Measurements from ENCODE around the gene SCRN2. TPM values are rescaled to one million over a fixed set of nuclear protein-coding genes. Genes with fewer than 3 reads are reported as not detected.

The SCRN2 gene
- total and polyA plus RNA-seq, 2 of the 13 experiments (the other 11 are each of a cell fraction or from before 2014, with no cell fraction given) = 21.7 to 29.5 TPM

GRCh38 chr17:47889734-47890529 is 48.9 kb upstream of the SCRN2 start (continued):
- TF ChIP-seq E2F2 (CRISPR knock-in tag; IDR thresholded peaks at IDR 0.05; ENCODE audit: borderline replicate concordance) (no peak), RBAK (CRISPR knock-in tag; IDR thresholded peaks at IDR 0.05) (no peak), ELF4 (CRISPR knock-in tag; IDR thresholded peaks at IDR 0.05; ENCODE audit: borderline replicate concordance) (no peak), ZNF615 (CRISPR knock-in tag; IDR thresholded peaks at IDR 0.05; ENCODE audit: borderline replicate concordance) (no peak), ZNF318 (CRISPR knock-in tag; IDR thresholded peaks at IDR 0.05) (no peak), KDM2A (CRISPR knock-in tag; IDR thresholded peaks at IDR 0.05; ENCODE audit: borderline replicate concordance, low read depth) (peak; percentile 77; the same call in 1 of the 2 replicates), ZBTB3 (CRISPR knock-in tag; IDR thresholded peaks at IDR 0.05; ENCODE audit: borderline replicate concordance, low read depth) (no peak), ETS1 (CRISPR knock-in tag; IDR thresholded peaks at IDR 0.05) (no peak), ZNF337 (CRISPR knock-in tag; IDR thresholded peaks at IDR 0.05; ENCODE audit: borderline replicate concordance, low read depth) (no peak), CSRNP1 (CRISPR knock-in tag; IDR thresholded peaks at IDR 0.05) (no peak), ATF1 (CRISPR knock-in tag; IDR thresholded peaks at IDR 0.05) (no peak), HOXA3 (CRISPR knock-in tag; IDR thresholded peaks at IDR 0.05) (no peak; the same call in 1 of the 2 replicates), TRIM24 (CRISPR knock-in tag; IDR thresholded peaks at IDR 0.05) (no peak), ZNF431 (CRISPR knock-in tag; IDR thresholded peaks at IDR 0.05; ENCODE audit: borderline replicate concordance, low read depth) (no peak)

All from HepG2 (cell line).